Skeletal muscle satellite cell (primary cell): ENCODE data around the gene ACAD10.
"Not testable (repeated sequence)": the region's sequence is repeated elsewhere in the genome, so short reads cannot be mapped to it uniquely, and the experiment has no call there.

Source experiments
- H3K27me3 ChIP-seq: 2 replicates; pipeline ENCODE4 v1.7.0; 2013; ENCODE audit warnings: low read length; ENCODE audit not compliant: control insufficient read depth, insufficient read depth
- H3K36me3 ChIP-seq: 2 replicates; pipeline ENCODE4 v1.7.0; 2013; ENCODE audit warnings: mild to moderate bottlenecking, control low read depth, low read length; ENCODE audit not compliant: insufficient read depth
- H3K4me1 ChIP-seq: 2 replicates; pipeline ENCODE4 v1.7.0; 2013; ENCODE audit warnings: low read length; ENCODE audit not compliant: control insufficient read depth, insufficient read depth
- H3K4me2 ChIP-seq: 2 replicates; pipeline ENCODE4 v1.7.0; 2013; ENCODE audit warnings: mild to moderate bottlenecking, low read length
- H3K4me3 ChIP-seq: 2 replicates; pipeline ENCODE4 v1.7.0; 2013; ENCODE audit warnings: low read length
- H3K9ac ChIP-seq: 2 replicates; pipeline ENCODE4 v1.7.0; 2013; ENCODE audit warnings: mild to moderate bottlenecking, low read depth, low read length, moderate library complexity
- H3K9me3 ChIP-seq: replicated peaks from 2 replicates; pipeline ENCODE4 v1.7.0; 2013; ENCODE audit warnings: mild to moderate bottlenecking, control low read depth, low read length

ACAD10 gene

DNA sequence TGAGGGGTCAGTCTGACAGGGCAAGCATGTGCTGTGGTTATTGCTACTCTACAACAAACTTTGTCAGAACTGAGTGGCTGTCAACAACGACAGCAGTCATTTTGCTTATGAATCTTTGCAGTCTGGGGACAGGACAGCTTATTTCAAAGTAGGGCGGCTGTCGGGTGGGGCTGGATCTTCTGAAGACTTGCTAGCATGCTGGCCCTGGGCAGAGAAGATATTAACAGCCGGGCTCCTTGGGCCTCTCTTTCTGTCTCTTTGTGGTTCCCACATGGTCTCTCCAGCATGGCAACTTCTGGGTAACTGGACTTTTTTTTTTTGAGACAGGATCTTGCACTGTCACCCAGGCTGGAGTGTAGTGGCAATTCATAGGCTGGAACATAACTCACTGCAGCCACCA is 46.9 kb downstream of the ACAD10 start:
- no peak overlapping the region for H3K4me3 ChIP-seq
- H3K9ac ChIP-seq, result no peak overlapping the region
- H3K9me3 ChIP-seq, result no peaks in the 10 kb centered on the region
- H3K27me3 ChIP-seq, result no peaks in the 10 kb centered on the region
- no peaks in the 10 kb centered on the region for H3K4me1 ChIP-seq
- peaks cover 11% of the 10 kb centered on the region for H3K36me3 ChIP-seq
- H3K4me2 ChIP-seq, result no peak overlapping the region

DNA sequence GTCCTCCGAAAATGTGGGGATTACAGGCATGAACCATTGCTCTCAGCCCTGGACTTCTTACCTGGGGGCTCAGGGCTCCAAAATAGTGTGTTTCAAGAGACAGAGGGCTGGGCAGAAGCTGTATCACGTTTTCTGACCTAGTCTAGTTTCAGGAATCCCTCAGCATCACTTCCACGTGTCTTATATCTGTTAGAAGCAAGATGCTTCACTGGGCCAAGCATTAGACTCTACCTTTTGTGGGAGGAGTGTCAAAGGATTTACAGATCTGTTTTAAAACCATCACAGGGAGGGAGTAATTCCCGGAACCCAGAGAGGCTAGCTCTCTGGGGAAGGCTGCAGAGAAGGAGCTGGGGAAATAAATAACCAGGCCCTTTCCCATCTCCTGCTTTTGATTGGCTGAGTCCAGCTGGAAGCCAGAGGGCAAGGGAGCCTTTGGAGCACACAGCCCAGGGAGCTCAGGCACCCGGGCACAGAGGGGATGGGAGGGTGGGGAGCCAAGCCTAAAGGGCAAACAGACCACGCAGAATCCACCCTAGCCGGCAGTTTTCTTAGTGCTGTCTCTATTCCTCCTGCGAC is 47.6 kb downstream of the ACAD10 start:
- peaks cover 7% of the 10 kb centered on the region for H3K36me3 ChIP-seq
- no peaks in the 10 kb centered on the region for H3K4me1 ChIP-seq
- H3K4me3 ChIP-seq, result no peak overlapping the region
- no peak overlapping the region for H3K9ac ChIP-seq
- no peaks in the 10 kb centered on the region for H3K9me3 ChIP-seq
- H3K27me3 ChIP-seq, result no peaks in the 10 kb centered on the region
- no peak overlapping the region for H3K4me2 ChIP-seq

DNA sequence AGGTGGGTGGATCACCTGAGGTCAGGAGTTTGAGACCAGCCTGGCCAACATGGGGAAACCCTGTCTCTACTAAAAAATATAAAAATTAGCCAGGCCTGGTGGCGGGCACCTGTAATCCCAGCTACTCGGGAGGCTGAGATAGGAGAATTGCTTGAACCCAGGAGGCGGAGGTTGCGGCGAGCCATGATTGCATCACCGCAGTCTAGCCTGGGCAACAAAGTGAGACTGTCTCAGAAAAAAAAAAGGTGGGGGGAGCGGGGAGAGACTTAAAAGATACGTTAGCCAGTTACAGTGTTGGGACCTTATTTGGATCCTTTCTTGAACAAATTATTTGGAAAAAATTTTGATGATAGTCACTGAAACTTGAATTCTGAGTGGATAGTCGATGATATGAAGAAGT is 53.7 kb downstream of the ACAD10 start:
- H3K9ac ChIP-seq, H3K4me2 ChIP-seq, H3K4me3 ChIP-seq, H3K36me3 ChIP-seq, H3K9me3 ChIP-seq, H3K27me3 ChIP-seq: not testable (repeated sequence)
- peaks cover 16% of the 10 kb centered on the region for H3K4me1 ChIP-seq

DNA sequence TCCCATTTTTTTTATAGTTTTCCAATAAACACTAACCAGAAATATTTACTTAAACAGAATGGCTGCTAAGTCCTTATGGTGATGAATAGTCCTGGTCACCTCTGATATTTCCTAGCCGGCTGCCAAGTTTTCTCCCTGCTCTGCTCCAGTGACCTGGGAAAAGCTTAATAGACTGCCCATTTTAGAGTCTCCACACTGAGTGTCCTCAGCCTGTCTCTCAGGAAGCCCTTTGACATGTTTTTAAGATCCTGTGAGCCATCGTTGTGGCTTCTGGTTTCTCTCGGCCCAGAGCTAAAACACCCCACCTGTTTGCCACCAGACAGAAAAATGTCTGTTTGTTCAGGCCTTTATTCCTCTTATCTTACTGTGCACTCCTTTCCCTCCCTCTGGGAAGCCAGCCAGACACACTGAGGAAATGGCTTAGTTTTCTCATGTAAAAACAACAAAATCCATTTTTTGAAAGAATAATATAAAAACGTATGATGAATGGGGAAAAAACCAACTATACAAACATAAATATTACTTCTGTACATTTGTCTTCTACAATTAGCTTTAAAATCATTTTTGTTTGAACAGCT is 55.5 kb downstream of the ACAD10 start:
- Histone ChIP-seq H3K4me3 (no peak overlapping the region), H3K4me2 (peak overlapping the region; percentile 52), H3K36me3 (peaks cover 12% of the 10 kb centered on the region), H3K9me3 (no peaks in the 10 kb centered on the region), H3K9ac (peak overlapping the region; percentile 1), H3K4me1 (peaks cover 16% of the 10 kb centered on the region), H3K27me3 (no peaks in the 10 kb centered on the region)

DNA sequence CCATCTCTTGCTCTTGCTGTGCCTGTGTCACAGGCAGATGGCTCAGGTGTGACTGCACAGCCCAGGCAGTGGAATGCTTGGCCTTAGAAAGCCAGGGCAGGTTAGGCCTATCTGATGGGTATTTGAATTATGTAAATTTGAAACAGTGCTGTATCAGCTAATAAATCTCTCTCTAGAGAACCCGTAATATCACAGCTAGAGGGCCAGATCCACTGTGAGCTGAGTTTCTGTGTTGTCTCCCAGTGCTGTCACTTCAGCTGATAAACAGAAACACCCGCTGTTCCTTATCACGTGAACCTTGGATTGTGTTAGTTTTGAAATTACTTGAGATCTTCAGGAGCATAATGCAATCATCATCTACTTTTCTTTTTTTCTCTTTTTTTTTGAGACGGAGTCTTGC is 59.4 kb downstream of the ACAD10 start:
- peaks cover 18% of the 10 kb centered on the region for H3K36me3 ChIP-seq
- no peaks in the 10 kb centered on the region for H3K9me3 ChIP-seq

DNA sequence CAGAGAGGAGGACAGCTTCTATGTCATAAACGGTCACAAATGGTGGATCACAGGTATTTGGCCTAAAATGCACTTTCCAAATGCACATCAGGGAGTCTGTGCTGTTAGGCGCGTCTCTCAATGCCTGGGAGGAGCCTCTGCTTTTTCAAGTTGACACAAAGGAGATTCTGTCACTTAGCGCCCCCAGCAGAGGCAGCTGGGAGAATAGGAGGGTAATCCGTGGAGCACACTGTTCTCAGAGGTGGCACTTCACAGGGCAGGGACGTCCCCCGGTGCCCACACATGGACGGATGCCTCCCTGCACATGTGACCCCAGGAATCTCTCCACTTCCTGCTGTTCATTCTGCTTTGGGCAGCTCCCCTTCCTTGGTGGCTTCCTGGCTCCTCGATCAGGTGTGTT is 61.5 kb downstream of the ACAD10 start:
- no peak overlapping the region for H3K9ac ChIP-seq
- no peak overlapping the region for H3K4me2 ChIP-seq
- H3K36me3 ChIP-seq, result peaks cover 25% of the 10 kb centered on the region
- H3K27me3 ChIP-seq, result no peaks in the 10 kb centered on the region
- no peaks in the 10 kb centered on the region for H3K4me1 ChIP-seq
- H3K9me3 ChIP-seq, result no peaks in the 10 kb centered on the region
- H3K4me3 ChIP-seq, result no peak overlapping the region

More for the DNA sequence above, 59.4 kb downstream of the ACAD10 start:
- no peak overlapping the region for H3K4me2 ChIP-seq
- no peak overlapping the region for H3K4me3 ChIP-seq
- no peak overlapping the region for H3K9ac ChIP-seq
- H3K4me1 ChIP-seq, result peaks cover 16% of the 10 kb centered on the region
- H3K27me3 ChIP-seq, result no peaks in the 10 kb centered on the region

DNA sequence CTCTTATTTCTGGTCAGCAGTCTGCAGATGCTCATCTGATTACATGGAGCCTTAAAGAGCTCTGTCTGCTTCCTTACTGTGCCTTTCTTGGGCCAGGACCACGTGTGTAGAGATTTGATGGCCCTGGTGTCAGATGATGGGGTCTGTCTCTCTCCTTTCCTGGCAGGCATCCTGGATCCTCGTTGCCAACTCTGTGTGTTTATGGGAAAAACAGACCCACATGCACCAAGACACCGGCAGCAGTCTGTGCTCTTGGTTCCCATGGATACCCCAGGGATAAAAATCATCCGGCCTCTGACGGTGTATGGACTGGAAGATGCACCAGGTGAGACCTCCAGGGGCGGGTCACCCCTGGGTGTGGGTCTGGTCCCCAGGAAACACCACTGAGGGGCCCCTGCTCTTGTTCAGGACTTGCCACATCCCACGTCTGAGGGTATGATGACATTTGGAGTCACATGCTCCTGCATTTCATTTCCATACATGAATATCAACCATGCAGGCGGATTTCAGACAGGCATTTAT is 62.4 kb downstream of the ACAD10 start:
- no peaks in the 10 kb centered on the region for H3K9me3 ChIP-seq
- H3K4me1 ChIP-seq, result no peaks in the 10 kb centered on the region
- no peak overlapping the region for H3K4me2 ChIP-seq
- no peaks in the 10 kb centered on the region for H3K27me3 ChIP-seq
- H3K4me3 ChIP-seq, result no peak overlapping the region
- H3K36me3 ChIP-seq, result peaks cover 25% of the 10 kb centered on the region
- H3K9ac ChIP-seq, result no peak overlapping the region

DNA sequence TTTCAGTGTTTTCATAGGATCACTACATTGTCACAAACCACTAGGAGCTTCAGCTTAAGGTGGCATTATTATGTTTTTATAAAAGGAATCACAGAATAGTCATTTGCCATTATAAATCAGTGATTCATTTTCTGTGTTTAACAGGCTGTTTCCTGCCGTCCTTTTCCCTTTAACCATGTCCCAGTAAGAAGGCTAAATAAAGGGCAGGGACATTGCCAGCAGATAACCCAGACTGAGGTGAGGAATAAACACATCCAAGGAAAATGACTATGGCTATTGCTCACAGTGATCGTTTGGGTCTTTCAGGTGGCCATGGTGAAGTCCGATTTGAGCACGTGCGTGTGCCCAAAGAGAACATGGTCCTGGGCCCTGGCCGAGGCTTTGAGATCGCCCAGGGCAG is 63.0 kb downstream of the ACAD10 start:
- Histone ChIP-seq H3K9me3 (no peaks in the 10 kb centered on the region), H3K36me3 (peaks cover 25% of the 10 kb centered on the region), H3K4me2 (no peak overlapping the region), H3K27me3 (no peaks in the 10 kb centered on the region), H3K4me1 (no peaks in the 10 kb centered on the region), H3K4me3 (no peak overlapping the region), H3K9ac (no peak overlapping the region)

DNA sequence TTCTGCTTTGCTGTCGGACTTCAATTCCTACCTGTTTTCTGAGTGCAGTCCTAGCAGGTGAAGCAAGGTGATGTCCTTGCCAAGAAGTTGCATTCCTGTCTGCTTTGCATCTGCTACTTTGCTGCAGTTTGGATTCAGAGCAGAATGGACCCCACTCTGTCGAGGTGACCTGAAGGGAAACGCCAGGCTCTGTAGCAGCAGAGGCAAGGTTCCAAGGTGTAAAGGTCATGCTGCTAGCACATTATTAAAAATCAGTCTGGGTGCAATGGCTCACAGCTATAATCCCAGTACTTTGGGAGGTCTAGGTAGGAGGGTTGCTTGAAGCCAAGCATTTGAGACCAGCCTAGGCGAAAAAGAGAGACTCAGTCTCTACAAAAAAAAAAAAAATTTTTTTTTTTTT is 63.5 kb downstream of the ACAD10 start:
- Histone ChIP-seq H3K27me3 (no peaks in the 10 kb centered on the region), H3K9ac (no peak overlapping the region), H3K4me3 (no peak overlapping the region), H3K36me3 (peaks cover 25% of the 10 kb centered on the region), H3K4me1 (no peaks in the 10 kb centered on the region), H3K9me3 (no peaks in the 10 kb centered on the region), H3K4me2 (no peak overlapping the region)

DNA sequence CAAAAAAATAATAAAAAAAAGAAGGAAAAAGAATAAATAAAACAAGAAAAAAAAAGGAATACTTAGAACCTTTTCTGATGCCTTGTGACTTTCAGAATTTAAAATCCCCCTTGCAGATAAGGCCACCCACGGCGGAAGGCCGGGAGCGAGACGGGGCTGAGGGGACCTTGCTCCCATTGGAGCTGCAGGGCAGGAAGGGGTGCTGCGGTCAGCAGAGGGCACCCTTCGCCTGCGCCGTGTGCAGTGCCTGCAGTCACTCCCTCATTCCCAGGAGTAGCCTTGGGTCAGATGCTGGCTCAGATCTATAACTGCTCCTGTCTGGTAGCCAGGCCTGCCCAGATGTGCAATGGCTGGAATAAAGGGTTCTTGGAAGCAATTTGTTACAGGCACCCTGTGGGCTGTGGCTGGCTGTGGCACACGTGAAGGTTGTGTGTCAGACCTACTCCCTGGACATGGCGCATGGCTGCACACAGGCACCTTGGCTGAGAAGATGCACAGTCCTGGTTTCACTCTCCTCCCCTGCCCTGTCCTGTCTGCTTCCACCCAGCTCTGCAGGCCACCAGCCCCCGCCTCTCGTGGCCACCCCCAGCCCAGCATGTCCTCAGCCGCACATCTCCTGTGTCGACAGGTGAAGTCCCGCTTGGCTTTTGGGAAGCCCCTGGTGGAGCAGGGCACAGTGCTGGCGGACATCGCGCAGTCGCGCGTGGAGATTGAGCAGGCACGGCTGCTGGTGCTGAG is 67.5 kb downstream of the ACAD10 start:
- no peak overlapping the region for H3K4me2 ChIP-seq
- no peaks in the 10 kb centered on the region for H3K9me3 ChIP-seq
- no peaks in the 10 kb centered on the region for H3K27me3 ChIP-seq
- H3K36me3 ChIP-seq, result peaks cover 20% of the 10 kb centered on the region
- H3K9ac ChIP-seq, result no peak overlapping the region
- H3K4me1 ChIP-seq, result peaks cover 4% of the 10 kb centered on the region
- no peak overlapping the region for H3K4me3 ChIP-seq

DNA sequence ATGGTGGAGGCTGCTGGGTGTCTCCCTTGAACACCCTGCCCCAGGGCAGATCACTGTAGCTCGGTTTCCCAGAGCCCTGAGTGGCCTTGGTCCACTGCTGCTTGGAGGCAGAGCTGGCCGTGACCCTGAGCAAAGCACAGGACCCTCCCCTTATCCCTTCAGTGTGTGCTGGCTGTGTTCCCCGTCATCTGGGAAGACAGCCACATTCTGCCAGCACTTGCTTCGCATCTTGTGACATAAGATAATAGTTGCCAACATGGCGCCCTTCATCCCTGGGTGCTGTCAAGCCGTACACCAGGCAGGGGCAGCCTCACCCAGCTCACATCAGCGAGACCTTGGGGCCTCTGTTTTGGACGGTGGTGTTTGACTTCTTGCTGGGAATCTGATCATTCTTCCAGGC is 68.8 kb downstream of the ACAD10 start:
- Histone ChIP-seq H3K4me3 (no peak overlapping the region), H3K9me3 (no peaks in the 10 kb centered on the region), H3K4me1 (peaks cover 4% of the 10 kb centered on the region), H3K36me3 (peaks cover 15% of the 10 kb centered on the region), H3K9ac (no peak overlapping the region), H3K27me3 (no peaks in the 10 kb centered on the region), H3K4me2 (no peak overlapping the region)
